Measurements from ENCODE around the gene CACNA1D. TPM values are rescaled to one million over a fixed set of nuclear protein-coding genes. Genes with fewer than 3 reads are reported as not detected.
A peak's percentile ranks its signal among the peaks of the same experiment; 100 is the strongest.

CACNA1D gene
- total RNA-seq, 1 experiment from 2014 or later, result not detected

DNA sequence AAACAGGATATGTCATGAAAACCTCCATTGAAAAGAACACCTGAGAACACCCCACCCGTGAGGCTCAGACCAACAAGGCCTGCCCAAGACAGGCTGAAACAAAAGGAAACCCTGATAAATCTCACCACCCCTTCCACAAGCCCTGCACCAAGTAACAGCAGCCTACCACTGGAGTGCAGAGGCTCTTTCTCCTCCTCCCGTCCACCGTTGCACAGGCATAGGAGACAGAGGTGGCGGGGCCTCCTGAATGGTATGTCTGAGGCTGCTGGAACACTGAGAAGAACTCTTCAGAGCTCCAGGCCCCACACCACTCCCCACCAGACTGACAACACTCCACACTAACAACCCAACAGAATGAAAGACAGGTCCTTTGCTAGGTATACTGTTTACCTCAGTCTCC lies 330.4 kb downstream of the CACNA1D start:
- Histone ChIP-seq H3K36me3 (ENCODE audit: insufficient read depth, low read length) (no peaks in the 10 kb centered on the region), H3K9ac (ENCODE audit: low read length) (no peak overlapping the region), H3K4me3 (ENCODE audit: low read length) (no peak overlapping the region), H3K9me3 (ENCODE audit: low read length) (no peaks in the 10 kb centered on the region), H3K9me2 (replicated peaks; ENCODE audit: insufficient read depth, low read length) (no peaks in the 10 kb centered on the region), H3K79me2 (ENCODE audit: low read length) (no peaks in the 10 kb centered on the region), H3K4me2 (ENCODE audit: low read depth, low read length, poor library complexity, severe bottlenecking) (no peak overlapping the region), H4K20me1 (ENCODE audit: insufficient read depth, low read depth, low read length) (no peaks in the 10 kb centered on the region), H3K4me1 (ENCODE audit: low read length) (no peaks in the 10 kb centered on the region), H3K27ac (ENCODE audit: low read length) (no peak overlapping the region), H3K27me3 (ENCODE audit: low read length) (no peaks in the 10 kb centered on the region), H2AFZ (ENCODE audit: low read length) (no peak overlapping the region)
- DNase-seq, result no peak

DNA sequence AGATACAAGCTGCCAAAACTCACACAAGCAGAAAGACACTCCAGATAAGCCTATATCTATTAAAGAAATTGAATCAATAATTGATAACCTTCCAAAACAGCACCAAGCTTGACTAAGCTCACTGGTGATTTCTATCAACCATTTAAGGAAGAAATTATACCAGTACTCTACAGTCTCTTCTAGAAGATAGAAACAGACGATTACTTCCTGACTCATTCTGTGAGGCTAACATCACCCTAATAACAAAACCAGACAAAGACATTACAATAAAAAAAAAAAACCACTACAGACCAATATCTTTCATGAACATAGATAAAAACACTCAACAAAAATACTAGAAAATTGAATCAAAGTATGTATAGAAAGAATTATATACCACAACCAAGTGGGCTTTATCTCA lies 331.6 kb downstream of the CACNA1D start:
- Histone ChIP-seq H4K20me1 (ENCODE audit: insufficient read depth, low read depth, low read length) (no peaks in the 10 kb centered on the region), H3K79me2 (ENCODE audit: low read length) (no peaks in the 10 kb centered on the region)

DNA sequence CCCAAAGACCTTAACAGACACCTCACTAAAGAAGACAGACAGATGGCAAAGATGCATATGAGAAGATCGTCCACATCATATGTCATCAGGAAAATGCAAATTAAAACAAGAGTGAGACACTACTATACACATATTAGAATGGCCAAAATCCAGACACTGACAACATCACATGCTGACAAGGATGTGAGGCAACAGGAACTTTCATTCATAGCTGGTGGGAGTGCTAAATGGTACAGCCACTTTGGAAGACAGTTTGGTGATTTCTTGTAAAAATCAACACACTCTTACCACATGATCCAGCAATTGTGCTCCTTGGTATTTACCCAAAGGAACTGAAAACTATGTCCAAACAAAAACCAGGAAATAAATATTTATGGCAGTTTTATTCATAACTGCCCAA lies 334.2 kb downstream of the CACNA1D start:
- Histone ChIP-seq H3K9me2 (replicated peaks; ENCODE audit: insufficient read depth, low read length) (no peaks in the 10 kb centered on the region), H2AFZ (ENCODE audit: low read length) (no peak overlapping the region), H4K20me1 (ENCODE audit: insufficient read depth, low read depth, low read length) (no peaks in the 10 kb centered on the region), H3K4me1 (ENCODE audit: low read length) (no peaks in the 10 kb centered on the region), H3K9me3 (ENCODE audit: low read length) (no peaks in the 10 kb centered on the region), H3K9ac (ENCODE audit: low read length) (no peak overlapping the region), H3K27ac (ENCODE audit: low read length) (no peak overlapping the region), H3K36me3 (ENCODE audit: insufficient read depth, low read length) (no peaks in the 10 kb centered on the region), H3K79me2 (ENCODE audit: low read length) (no peaks in the 10 kb centered on the region), H3K4me2 (ENCODE audit: low read depth, low read length, poor library complexity, severe bottlenecking) (no peak overlapping the region), H3K27me3 (ENCODE audit: low read length) (no peaks in the 10 kb centered on the region), H3K4me3 (ENCODE audit: low read length) (no peak overlapping the region)
- DNase-seq, result no peak

More for the DNA sequence above, 331.6 kb downstream of the CACNA1D start:
- DNase-seq, result no peak
- H3K4me2 ChIP-seq (ENCODE audit: low read depth, low read length, poor library complexity, severe bottlenecking), result no peak overlapping the region
- H3K9ac ChIP-seq (ENCODE audit: low read length), result no peak overlapping the region
- H3K9me2 ChIP-seq (replicated peaks; ENCODE audit: insufficient read depth, low read length), result no peaks in the 10 kb centered on the region
- no peaks in the 10 kb centered on the region for H3K36me3 ChIP-seq (ENCODE audit: insufficient read depth, low read length)
- H3K9me3 ChIP-seq (ENCODE audit: low read length), result no peaks in the 10 kb centered on the region
- no peak overlapping the region for H3K4me3 ChIP-seq (ENCODE audit: low read length)
- H3K27me3 ChIP-seq (ENCODE audit: low read length), result no peaks in the 10 kb centered on the region
- H3K4me1 ChIP-seq (ENCODE audit: low read length), result no peaks in the 10 kb centered on the region
- H3K27ac ChIP-seq (ENCODE audit: low read length), result no peak overlapping the region
- no peak overlapping the region for H2AFZ ChIP-seq (ENCODE audit: low read length)

DNA sequence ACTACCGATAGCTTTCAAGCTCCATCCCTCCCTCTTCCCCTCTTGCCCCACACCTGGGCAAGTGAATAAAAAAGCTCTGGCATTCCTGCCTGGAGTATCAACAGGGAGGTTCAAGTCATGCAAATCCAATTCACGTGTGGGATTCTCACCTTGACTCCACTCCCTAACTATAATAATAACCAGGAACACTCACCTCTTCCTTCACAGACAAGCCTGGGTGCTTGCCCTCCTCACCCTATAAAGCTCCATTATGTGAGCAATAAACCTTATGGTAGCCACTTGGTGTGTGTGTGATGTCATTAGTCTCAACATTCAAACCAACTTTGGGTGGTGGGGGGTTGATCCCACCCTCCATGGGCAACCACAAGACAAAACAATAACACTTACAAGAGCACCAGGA lies 335.2 kb downstream of the CACNA1D start:
- H3K27me3 ChIP-seq (ENCODE audit: low read length), result no peaks in the 10 kb centered on the region

DNA sequence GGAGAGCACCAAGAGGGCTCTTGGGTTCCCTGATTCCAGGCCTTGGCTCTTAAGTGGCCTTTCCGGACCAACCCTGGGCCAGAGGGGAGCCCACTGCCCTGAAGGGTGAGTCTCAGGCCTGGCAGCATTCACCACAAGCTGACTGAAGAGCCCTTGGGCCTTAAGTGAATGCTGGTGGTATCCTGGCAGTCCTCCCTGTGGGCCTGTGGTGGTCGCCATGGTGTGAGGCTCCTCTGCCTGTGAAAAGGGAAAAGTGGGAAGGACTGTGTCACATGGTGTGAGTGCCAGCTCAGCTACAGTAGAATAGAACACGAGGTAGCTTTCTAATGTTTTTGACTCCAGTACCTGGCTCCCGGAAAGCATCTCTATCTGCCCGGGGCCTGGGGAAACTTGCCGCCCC lies 336.5 kb downstream of the CACNA1D start:
- Histone ChIP-seq H3K4me1 (ENCODE audit: low read length) (no peaks in the 10 kb centered on the region), H3K27ac (ENCODE audit: low read length) (no peak overlapping the region), H3K79me2 (ENCODE audit: low read length) (no peaks in the 10 kb centered on the region), H3K4me2 (ENCODE audit: low read depth, low read length, poor library complexity, severe bottlenecking) (no peak overlapping the region), H3K36me3 (ENCODE audit: insufficient read depth, low read length) (no peaks in the 10 kb centered on the region), H3K27me3 (ENCODE audit: low read length) (no peaks in the 10 kb centered on the region), H2AFZ (ENCODE audit: low read length) (no peak overlapping the region), H3K4me3 (ENCODE audit: low read length) (no peak overlapping the region), H3K9ac (ENCODE audit: low read length) (no peak overlapping the region), H3K9me3 (ENCODE audit: low read length) (no peaks in the 10 kb centered on the region), H4K20me1 (ENCODE audit: insufficient read depth, low read depth, low read length) (no peaks in the 10 kb centered on the region), H3K9me2 (replicated peaks; ENCODE audit: insufficient read depth, low read length) (no peaks in the 10 kb centered on the region)
- no peak for DNase-seq

More for the DNA sequence above, 335.2 kb downstream of the CACNA1D start:
- Histone ChIP-seq H3K4me2 (ENCODE audit: low read depth, low read length, poor library complexity, severe bottlenecking) (no peak overlapping the region), H4K20me1 (ENCODE audit: insufficient read depth, low read depth, low read length) (no peaks in the 10 kb centered on the region), H3K79me2 (ENCODE audit: low read length) (no peaks in the 10 kb centered on the region), H3K9ac (ENCODE audit: low read length) (no peak overlapping the region), H3K4me1 (ENCODE audit: low read length) (no peaks in the 10 kb centered on the region), H3K4me3 (ENCODE audit: low read length) (no peak overlapping the region), H3K9me2 (replicated peaks; ENCODE audit: insufficient read depth, low read length) (no peaks in the 10 kb centered on the region), H3K27ac (ENCODE audit: low read length) (no peak overlapping the region), H2AFZ (ENCODE audit: low read length) (no peak overlapping the region), H3K36me3 (ENCODE audit: insufficient read depth, low read length) (no peaks in the 10 kb centered on the region), H3K9me3 (ENCODE audit: low read length) (no peaks in the 10 kb centered on the region)
- DNase-seq, result no peak

DNA sequence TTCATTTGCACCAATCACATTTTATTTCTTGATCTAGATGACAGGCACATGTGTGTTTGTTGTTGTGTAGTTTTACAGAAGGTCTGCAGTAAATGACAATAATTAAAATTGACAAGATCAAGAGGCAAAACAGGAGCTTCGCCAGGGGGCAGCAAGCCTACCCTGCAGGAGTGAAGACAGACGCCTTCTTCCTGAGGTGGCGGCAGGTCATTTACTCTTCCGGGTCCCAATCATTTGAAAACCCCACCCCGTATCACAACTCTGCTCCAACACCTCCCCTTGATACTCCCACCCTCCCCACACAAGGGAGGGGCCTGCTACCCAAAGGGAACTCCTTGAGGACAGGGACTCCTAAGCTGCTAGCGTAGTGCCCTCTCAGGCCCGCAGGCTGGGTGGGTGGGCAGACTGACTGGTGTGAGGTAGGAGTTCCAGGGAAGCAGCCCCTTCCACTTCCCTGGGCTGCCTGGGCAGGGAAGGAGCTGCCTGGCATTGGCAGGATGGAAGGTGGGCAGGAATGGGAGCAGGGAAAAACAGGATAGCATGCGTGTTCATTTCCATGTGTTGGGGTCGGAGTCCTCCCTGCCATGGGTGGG lies 338.7 kb downstream of the CACNA1D start:
- no peak overlapping the region for H3K4me2 ChIP-seq (ENCODE audit: low read depth, low read length, poor library complexity, severe bottlenecking)
- peak; percentile 55 for DNase-seq
- H3K27me3 ChIP-seq (ENCODE audit: low read length), result no peaks in the 10 kb centered on the region
- no peak overlapping the region for H3K4me3 ChIP-seq (ENCODE audit: low read length)
- no peaks in the 10 kb centered on the region for H4K20me1 ChIP-seq (ENCODE audit: insufficient read depth, low read depth, low read length)
- no peak overlapping the region for H2AFZ ChIP-seq (ENCODE audit: low read length)
- H3K36me3 ChIP-seq (ENCODE audit: insufficient read depth, low read length), result no peaks in the 10 kb centered on the region
- no peak overlapping the region for H3K9ac ChIP-seq (ENCODE audit: low read length)
- no peaks in the 10 kb centered on the region for H3K79me2 ChIP-seq (ENCODE audit: low read length)
- no peaks in the 10 kb centered on the region for H3K9me2 ChIP-seq (replicated peaks; ENCODE audit: insufficient read depth, low read length)
- no peaks in the 10 kb centered on the region for H3K9me3 ChIP-seq (ENCODE audit: low read length)
- no peak overlapping the region for H3K27ac ChIP-seq (ENCODE audit: low read length)
- H3K4me1 ChIP-seq (ENCODE audit: low read length), result no peaks in the 10 kb centered on the region

DNA sequence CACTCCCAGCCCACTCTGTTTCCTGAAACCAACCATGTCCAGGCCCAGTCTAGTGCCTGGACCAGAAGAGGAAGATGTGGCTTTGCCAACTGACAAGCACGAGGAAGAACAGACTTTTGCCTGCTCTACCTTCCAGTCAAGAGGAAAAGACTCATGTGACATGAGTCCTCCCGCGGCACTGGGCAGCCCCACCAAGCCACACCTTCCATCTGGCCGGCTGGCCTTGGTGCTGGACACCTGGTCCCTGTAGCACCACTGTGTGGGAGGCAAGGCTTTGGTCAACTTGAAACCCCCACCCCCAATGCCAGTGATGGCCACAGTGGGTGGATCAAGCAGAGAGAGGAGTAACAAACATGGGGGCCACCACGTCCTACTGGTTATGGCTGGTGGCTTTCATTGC lies 339.3 kb downstream of the CACNA1D start:
- no peak overlapping the region for H3K4me3 ChIP-seq (ENCODE audit: low read length)
- DNase-seq, result no peak
- H3K36me3 ChIP-seq (ENCODE audit: insufficient read depth, low read length), result no peaks in the 10 kb centered on the region
- no peaks in the 10 kb centered on the region for H3K27me3 ChIP-seq (ENCODE audit: low read length)
- H3K79me2 ChIP-seq (ENCODE audit: low read length), result no peaks in the 10 kb centered on the region
- H2AFZ ChIP-seq (ENCODE audit: low read length), result no peak overlapping the region
- H3K27ac ChIP-seq (ENCODE audit: low read length), result no peak overlapping the region
- H3K4me2 ChIP-seq (ENCODE audit: low read depth, low read length, poor library complexity, severe bottlenecking), result no peak overlapping the region
- no peaks in the 10 kb centered on the region for H3K9me2 ChIP-seq (replicated peaks; ENCODE audit: insufficient read depth, low read length)
- H4K20me1 ChIP-seq (ENCODE audit: insufficient read depth, low read depth, low read length), result no peaks in the 10 kb centered on the region
- no peak overlapping the region for H3K9ac ChIP-seq (ENCODE audit: low read length)
- no peaks in the 10 kb centered on the region for H3K4me1 ChIP-seq (ENCODE audit: low read length)
- no peaks in the 10 kb centered on the region for H3K9me3 ChIP-seq (ENCODE audit: low read length)

DNA sequence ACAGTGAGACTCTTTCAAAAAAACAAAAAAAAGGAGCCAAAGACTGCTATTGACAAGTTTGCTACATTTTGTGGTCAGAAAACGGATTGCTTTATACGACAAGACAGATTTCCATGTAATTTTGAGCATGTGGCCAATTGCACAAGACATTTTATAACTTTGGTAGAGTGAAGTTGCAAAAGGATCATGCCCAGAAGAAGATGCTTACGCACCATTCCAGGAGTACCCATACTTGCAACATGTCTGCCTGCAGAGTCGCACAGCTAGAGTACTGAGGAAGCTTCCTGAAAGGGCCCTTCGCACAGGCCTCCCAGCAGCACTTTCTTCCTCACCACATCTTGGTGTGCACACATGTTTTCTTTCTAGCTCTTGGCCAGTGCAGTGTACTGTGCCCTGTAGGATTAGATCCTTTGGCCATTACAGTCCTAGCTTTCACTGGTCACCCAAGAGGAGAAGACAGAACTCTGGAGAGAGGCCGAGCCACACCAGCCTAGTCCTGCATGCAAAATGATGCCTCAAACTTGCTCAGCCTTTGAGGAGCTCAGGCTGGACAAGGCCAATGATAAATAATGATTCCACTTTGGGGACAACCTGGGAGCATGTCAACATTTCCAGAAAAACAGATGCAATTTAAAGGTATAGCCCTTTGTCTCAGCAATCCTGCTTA lies 340.2 kb downstream of the CACNA1D start:
- no peaks in the 10 kb centered on the region for H3K27me3 ChIP-seq (ENCODE audit: low read length)
- H3K36me3 ChIP-seq (ENCODE audit: insufficient read depth, low read length), result no peaks in the 10 kb centered on the region
- H3K4me3 ChIP-seq (ENCODE audit: low read length), result no peak overlapping the region
- H3K27ac ChIP-seq (ENCODE audit: low read length), result no peak overlapping the region
- no peak for DNase-seq
- no peak overlapping the region for H3K4me2 ChIP-seq (ENCODE audit: low read depth, low read length, poor library complexity, severe bottlenecking)
- no peak overlapping the region for H2AFZ ChIP-seq (ENCODE audit: low read length)
- no peaks in the 10 kb centered on the region for H3K9me2 ChIP-seq (replicated peaks; ENCODE audit: insufficient read depth, low read length)
- H3K4me1 ChIP-seq (ENCODE audit: low read length), result no peaks in the 10 kb centered on the region
- H3K79me2 ChIP-seq (ENCODE audit: low read length), result no peaks in the 10 kb centered on the region
- H3K9ac ChIP-seq (ENCODE audit: low read length), result no peak overlapping the region
- no peaks in the 10 kb centered on the region for H4K20me1 ChIP-seq (ENCODE audit: insufficient read depth, low read depth, low read length)
- H3K9me3 ChIP-seq (ENCODE audit: low read length), result no peaks in the 10 kb centered on the region

Measured in Karpas-422 (cell line).